ENCODE data around the gene FIBP.
"Not testable (repeated sequence)": the region's sequence is repeated elsewhere in the genome, so short reads cannot be mapped to it uniquely, and the experiment has no call there.

FIBP gene

DNA sequence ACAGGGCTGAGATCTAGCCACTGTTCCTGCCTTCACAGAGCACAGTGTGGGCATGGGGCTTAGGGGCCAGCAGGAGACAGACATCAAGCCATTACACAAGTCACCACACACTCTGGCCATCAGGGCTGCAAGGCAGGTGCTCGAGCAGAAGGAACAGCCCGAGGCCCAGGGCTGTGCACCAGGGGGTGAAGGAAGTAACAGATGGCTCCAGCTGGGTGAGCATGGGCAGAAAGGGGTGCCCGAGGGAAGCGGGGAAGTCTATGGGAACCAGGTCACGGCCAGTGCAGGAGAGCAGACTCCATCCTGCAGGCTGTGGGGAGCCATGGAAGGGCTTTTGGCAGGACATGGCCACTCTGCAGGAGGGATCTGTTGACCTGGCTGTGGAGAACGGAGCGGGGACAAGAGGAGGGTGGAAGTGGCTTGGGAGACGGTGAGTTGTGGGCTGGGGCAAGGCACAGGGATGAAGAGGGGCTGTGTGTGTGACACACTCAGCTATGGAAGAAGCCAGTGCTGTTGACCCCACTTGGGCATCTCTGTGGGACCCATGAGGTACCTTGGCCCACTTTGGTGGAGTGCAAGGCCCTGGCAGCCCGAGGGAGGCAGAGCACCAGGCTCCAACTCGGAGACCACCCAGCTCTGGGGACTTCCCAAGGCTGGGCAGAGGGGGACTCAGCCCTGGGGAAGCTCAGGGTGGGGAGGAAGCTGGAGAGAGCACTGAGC lies 27.0 kb upstream of the FIBP start:
- no peak for DNase-seq (ENCODE audit: low read depth in 2 of 2)

DNA sequence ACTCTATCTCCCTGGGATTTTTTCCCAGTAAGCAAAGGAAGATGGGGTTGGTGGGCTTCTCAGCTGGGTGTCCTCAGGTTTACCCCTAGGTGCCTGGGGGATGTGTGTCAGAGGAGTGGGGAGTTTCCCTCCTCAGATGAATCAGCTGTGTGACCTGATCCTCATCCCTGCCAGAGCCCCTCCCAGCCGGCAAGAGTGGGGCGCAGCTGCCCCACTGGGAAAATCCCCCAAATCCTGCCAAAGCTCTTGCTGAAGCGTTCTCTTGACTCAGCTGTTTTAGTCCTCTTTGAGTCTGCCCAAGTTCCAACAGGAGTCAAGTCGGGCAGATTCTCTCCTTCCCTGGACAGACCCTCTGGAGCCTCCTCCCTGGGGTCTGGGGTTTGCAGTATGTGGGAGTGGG lies 24.6 kb upstream of the FIBP start:
- DNase-seq (ENCODE audit: low read depth in 2 of 2) = no peak

DNA sequence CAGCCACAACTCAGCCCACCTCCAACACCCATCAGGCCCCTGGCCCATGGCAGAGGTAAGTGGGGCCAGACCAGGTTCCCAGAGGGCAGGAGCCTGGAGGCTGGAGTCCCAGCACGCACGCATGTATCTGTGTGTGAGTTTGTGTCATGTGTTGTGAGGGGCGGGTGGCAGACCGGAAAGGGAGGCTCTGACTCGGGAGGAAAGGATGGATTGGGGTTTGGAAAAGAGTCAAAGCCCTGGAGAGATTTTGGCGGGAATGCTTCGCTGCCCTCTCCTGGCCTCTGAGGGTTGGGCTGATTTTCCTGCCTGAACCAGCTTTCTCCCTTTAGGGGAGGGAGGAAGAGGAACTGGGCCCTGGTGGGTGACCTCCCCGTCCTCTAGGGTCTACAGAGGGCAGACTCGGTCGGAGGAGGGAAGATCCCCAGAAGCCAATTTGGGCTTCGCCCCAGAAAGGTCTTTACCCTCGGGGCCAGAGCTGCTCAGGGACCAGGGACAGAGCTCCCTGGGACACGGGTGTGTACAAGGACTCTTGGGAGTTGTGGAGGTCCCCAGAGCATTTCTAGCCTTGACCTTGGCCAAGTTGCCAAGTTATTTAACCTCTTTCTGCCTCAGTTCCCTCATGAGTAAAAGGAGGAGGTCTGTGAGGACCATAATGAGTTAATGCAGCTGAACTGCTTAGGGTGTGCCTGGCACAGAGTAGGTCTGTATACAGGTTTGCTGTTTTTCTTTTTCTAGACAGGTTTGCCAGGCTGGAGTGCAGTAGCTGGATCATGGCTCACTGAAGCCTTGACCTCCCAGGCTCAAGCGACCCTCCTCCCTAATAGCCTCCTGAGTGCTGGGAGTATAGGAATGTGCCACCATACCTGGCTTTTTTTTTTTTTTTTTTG lies 23.7 kb upstream of the FIBP start:
- no peak for DNase-seq (ENCODE audit: low read depth in 2 of 2)

DNA sequence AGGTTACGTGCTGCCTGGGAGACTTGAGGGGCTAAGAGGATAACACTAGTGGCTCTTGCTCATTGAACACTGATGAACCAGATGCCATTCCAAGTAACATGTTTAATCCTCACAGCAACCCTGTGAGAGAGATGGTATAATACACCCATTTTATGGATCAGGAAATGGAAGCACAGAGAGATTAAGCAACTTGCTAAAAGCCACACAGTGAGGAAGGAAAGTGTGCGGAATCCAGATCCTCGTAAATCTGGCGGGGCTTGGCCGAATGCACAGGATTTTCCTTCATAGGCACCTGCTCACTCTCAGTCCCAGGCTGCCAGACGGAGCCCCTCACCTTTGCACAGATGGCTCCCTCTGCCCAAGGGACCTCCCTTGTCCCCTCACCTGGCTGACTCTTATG lies 19.6 kb upstream of the FIBP start:
- DNase-seq (ENCODE audit: low read depth in 2 of 2) = no peak

DNA sequence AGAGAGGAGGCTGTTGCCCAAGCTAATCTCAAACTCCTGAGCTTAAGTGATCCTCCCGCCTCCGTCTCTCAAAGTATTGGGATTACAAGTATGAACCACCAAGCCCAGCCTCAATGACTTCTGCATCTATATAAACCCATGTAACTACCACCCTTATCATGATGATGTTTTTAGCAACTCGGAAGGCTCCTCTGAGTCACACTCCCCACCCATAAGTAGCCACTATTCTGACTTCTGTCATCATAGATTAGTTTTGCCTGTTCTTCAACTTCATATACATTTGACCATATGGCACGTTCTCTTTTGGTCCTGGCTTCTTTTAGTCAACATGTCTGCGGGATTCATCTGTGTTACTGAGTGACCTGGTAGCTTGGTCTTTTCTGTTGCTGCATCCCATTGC lies 18.3 kb upstream of the FIBP start:
- no peak for DNase-seq (ENCODE audit: low read depth in 2 of 2)

DNA sequence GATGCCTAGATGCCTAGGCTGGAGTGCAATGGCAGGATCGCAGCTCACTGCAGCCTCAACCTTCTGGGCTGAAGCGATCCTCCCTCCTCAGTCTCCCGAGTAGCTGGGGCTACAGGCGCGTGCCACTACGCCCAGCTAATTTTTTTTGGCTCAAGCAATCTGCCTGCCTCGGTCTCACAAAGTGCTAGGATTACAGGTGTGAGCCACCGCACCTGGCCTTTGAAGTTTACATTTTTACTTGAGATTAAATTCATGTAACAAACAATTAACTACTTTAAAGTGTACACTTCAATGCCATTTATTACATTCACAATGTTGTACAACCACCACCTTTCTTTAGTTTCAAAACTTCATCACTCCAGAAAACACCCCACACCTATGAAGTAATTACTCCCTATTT lies 15.4 kb upstream of the FIBP start:
- DNase-seq (ENCODE audit: low read depth in 2 of 2) = no peak

DNA sequence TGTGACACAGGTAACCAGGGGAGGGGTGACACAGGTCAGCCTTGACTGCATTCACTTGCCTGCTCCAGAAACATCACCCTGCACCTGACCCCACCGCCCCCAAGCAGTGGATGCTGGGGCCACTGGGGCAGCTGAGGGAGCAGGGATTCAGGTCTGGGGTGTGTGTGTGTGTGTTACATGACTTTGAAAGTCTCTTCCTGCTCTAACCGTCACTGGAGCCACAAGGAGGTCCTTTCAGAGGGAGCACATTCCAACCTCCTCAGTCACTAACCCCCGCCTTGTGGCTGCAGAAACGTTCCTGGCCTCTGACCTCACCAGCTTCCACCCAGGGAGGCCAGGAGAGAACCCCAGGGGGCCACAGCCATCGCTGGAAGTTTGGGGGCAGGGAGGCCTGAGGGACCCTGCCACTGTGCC lies 14.8 kb upstream of the FIBP start:
- no peak for DNase-seq (ENCODE audit: low read depth in 2 of 2)

DNA sequence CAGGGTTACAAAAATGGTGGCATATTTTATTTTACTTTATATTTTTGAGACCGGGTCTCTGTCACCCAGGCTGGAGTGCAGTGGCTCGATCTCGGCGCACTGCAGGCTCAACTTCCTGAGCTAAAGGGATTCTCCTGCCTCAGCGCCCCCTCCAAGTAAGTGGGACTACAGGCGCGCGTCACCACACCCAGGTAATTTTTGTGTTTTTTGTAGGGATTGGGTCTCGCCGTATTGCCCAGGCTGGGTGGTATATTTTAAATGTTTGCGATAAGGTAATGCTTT lies 12.6 kb upstream of the FIBP start:
- no peak for DNase-seq (ENCODE audit: low read depth in 2 of 2)

DNA sequence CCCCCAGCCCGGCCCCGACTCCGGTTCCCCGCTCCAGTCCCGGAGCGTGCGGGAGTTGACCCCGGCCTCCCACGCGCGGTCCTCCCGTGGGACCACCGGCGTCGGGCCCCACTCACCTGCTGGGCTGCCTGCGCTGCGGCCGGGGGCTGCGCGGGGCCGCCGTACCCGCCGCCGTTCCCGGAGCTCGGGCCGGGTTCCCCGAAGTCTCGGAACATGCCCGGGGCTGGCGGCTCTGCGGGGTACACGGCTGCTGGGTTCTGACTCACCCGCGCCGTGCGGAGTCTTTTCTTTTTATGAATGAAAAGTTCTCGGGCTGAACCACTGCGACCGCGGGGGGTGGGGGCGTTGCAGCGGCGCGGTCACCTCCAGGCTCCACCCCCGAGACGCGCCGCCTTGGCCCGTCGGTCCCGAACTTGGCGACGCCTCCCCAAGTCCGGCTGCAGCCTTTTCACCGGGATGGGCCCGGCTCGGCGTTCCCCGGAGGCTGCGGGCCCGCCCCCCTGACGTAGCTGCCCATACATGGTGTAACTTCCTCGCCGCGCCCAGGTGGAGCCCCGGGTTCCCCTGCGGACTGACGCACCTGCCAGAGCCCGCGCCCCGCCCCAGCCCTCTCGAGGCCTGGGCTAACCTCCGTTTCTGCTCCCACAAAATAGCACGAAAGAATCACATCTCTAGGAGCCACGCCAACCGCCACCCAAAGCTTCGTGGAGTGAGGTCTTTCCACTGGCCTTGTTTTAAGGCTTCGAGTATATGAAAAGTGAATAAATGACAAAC lies 12.0 kb upstream of the FIBP start, which contains the start of gene FOSL1:
TSS of gene FOSL1 (minus strand) at position 264 of the 774 bp plus-strand sequence. CDS start at position 215, 49 bp downstream.
- DNase-seq (ENCODE audit: low read depth in 2 of 2) = peak; percentile 90 to 94

DNA sequence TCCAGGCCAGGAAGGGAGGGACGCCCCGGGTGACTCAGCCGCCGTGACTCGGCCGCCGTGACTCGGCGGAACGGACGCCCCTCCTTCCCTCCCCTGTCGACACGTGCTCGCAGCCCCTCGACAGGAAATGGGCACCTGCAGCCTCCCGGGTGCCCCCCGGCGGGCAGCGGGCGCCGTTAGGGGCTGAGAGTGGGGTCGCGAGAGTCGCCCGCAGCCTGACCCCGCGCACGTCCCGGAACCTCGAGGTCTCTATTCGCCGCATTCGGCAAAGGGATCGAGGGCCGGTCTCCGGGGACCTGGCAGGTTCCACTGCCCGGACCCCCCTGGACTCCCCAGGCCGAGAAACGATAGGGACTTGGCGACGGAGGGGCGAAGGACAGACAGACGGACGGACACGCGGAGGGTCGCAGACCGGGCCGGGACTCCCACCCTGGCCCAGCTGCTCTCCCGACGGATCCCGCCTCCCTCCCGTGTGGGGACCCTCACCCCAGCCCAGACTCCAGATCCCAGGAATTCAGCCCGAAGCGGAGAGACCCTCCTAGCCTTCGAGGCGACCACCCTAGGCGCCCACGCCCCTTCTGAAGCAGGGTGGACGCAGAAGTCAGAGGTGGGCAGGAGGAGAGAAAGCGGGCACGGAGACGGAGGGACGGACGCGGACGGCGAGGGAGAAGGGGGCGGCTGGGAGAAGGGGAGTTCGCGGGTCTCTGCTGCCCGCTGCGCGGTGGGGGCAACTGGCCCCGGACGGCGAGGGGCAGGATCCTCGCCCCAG lies 11.3 kb upstream of the FIBP start:
- DNase-seq (ENCODE audit: low read depth in 2 of 2) = peak; percentile 68 to 79

DNA sequence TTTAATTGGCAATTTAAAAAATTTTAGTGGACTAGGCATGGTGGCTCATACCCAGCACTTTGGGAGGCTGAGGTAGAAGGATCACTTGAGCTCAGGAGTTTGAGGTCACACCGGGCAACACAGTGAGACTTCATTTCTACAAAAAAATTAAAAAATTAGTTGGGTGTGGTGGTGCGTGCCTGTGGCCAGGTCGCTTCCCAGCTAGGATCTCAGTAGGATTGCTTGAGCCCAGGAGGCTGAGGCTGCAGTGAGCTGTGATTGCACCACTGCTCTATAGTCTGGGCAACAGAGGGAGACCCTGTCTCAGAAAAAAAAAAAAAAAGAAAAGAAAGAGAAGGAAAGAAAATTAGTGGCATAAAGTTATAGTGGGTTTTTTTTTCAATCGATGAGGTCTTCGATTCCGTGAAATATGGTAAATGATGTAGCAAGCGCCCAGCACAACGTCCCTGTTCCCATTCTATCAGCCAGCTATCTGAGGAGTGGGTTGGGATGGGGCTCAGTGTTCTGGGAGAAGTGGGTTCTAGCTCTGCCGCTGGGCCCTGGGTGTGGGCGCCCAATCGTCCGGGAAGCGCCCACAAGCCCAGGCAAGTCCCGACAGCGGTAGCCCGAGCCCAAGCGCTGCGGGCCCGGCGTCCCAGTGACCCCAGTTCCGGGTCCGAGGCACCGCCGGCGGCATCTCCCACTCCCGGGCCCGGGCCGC lies 10.5 kb upstream of the FIBP start:
- no peak for DNase-seq (ENCODE audit: low read depth in 2 of 2)

DNA sequence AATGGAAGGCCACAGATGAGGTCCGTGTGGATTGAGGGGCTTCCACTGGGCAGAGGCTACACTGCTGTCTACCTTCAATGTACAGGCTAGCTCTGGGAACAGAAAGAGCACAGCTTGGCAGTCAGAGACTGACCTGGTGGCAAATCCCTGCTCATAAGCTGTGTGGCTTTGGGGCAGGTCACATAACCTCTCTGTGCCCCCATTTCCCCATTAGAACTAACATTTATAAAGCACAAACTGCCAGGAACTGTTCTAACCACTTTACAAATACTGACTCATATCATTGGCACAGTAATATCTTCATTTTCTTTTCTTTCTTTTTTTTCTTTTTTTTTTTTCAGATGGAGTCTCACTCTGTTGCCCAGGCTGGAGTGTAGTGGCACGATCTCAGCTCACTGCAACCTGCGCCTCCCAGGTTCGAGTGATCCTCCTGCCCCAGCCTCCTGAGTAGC lies 8.8 kb upstream of the FIBP start:
- DNase-seq (ENCODE audit: low read depth in 2 of 2) = no peak

DNA sequence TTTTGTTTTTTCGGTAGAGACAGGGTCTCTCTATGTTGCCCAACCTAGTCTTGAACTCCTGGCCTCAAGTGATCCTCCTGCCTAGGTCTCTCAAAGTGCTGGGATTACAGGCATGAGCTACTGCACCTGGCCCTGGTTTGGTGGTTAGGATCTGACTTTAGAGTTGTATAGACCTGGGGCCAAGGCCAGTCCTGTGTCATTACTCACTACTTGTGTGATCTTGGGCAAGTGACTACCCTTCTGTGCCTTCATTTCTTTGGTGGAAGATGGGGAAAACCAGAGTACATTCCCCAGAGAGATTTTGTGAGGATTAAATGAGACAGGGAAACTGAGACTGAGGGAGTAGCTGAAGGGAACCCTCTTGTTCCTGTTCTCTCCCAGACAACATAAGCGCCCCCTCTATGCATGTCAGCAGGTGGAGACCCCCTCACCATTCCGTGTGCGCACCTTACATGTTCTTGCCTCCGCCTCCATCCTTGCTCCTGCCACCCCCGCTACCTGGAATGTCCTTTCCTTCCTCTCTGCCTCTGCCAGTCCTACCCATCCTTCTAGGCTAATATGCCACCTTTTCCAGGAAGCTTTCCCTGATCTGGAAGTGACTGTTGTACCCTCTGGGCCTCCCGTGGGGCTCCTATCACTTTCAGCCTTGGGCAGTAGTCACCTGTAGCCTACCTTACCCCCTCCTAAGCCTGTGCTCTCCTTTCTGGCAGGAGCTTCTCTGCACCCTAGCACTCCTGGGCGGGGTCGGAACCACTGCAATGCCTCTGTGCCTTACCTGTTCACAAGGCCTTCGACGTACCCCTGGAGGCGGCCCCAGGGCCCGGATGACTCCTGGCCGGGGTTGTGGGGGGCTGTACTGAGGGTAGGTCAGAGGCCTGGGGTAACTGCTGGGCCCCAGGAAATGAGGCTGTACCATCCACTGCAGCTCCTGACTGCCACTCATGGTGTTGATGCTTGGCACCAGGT lies 8.0 kb upstream of the FIBP start:
- no peak for DNase-seq (ENCODE audit: low read depth in 2 of 2)

DNA sequence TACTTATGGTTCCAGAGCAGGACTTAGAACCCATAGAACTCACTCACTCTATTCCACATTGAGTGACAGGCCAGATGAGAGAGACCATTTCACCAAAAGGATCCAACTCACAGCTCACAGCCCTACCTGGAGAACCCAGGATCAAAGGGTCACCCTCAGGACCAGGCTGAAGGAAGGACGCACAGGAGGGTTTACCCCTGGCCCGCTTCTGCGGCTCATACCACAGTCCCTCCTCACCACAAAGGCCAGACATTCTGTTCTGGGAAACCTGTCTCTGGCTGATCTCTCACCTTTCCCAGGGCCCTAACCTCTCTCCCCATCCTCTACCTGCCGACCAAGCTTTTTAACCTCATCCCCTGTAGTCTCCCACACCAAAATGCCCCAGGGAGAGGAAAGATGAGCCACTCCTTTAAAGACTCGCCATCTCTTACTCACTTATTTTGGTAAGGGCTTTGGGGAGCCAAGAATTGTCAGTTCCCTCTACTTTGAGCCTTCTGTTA lies 7.3 kb upstream of the FIBP start:
- DNase-seq (ENCODE audit: low read depth in 2 of 2) = no peak

DNA sequence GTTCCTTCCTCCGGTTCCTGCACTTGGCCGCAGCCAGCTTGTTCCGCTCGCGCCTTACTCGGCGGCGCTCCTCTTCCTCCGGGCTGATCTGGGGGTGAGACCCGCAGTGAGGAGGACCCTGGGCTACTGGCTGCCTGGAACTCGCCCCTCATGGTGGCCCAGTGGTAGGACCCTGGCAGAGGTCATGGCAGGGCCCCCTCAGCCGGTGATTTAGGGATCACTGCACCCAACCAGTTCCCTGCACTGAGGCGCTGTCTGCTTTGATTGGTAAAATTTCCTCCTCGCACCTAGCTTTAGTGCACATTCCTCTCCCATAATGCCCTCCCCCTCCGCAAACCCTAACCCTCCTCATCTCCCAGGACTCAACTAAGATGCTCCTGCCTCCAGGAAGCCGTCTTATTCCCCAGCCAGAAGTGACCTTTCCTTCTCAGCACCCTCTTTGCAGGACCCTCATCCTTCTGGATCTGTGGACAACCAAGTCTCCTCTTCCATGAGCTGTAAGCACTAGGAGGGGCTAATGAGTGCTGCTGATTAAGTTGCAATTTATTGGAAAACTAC lies 5.8 kb upstream of the FIBP start:
- no peak for DNase-seq (ENCODE audit: low read depth in 2 of 2)

DNA sequence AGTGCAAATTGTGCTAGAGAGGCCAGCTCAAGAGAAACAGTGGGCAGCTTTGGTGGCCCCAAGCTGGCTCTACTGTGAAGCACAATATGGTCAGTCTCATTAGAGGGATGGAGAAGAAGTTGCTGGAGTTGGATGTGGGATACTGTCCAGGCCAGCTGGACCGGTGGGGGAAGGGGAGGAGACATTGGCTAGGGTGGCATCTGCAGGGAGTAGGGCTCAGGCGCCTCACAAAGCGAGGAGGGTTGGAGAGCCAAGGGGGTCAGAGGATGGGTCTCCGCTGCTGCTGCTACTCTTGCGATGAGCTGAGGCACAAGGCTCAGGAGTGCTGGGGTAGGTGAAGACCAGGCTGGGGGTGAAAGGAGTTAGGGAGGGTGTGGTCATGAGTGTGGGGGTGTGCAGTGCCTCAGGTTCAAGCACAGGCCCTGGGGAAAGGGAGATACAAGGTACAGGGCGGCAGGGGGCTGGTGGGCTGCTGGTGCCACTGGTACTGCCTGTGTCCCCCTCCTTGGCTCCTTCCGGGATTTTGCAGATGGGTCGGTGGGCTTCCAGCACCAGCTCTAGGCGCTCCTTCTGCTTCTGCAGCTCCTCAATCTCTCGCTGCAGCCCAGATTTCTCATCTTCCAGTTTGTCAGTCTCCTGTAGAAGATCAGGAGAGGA lies 4.5 kb upstream of the FIBP start:
- no peak for DNase-seq (ENCODE audit: low read depth in 2 of 2)

DNA sequence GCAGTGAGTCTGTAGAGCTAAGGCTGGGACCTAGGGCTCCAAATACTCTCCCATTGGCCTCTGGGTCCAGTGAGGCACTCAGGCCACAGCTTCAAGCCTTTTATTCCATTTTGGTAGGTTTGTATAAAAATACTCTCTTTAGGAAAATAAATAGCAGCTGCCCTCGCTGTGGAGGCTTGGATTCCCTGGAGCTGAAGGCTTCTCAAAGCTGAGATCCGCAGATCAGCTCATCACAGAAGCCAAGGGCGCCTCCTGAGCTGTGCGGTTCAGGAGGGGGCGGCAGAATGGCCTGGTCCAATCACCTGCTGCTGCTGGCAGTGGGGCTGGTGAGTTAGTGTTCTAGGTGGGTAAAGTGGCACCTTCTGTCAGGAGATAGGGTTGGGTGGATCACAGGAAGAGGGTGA lies 3.9 kb upstream of the FIBP start:
- DNase-seq (ENCODE audit: low read depth in 2 of 2) = not testable (repeated sequence)

DNA sequence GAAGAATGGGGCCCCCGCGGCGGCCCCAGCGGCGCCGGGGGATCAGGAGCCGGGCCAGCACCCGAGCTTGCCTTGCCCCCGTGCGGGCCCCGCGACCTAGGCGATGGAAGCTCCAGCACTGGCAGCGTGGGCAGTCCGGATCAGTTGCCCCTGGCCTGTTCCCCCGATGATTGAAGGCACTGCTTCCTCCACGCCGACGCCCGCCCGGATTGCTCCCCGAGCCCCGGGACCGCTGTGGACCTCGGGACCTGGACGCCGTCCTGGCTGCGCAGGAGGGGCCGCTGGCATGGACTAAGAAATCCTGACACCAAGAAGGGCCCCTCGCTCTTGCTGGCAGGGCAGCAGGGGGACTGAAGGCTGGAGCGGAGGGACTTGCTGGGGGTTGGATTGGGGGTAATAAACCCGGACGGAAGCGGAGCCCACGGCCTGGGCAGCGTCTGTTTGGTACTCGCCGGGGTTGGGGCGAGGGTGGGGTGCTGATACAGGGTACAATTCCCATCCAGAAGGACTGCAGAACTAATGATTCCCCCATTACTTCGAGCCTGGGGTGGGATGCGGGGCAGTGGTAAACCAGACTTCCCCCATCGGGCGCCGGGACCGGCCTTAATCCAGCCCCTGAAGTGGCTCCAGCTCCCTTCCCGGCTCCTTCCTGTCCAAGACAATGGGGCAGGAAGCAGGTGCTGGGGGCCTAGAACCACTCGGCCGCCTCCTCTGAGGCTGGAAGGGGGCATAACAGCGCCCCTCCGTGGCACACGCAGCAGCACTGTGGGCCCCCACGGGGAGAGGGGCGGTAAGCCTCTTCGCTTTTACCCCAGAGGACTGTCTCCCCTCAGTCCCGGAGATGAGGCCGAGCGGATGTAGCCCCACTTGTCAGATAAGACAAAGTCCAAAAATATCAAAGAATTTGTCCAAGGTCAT lies 3.2 kb upstream of the FIBP start:
- no peak for DNase-seq (ENCODE audit: low read depth in 2 of 2)

All from stimulated activated CD8-positive, alpha-beta memory T cell treated with anti-CD3 and anti-CD28 coated beads, Interleukin-7, amount 100 ng/mL, for 4 hours (primary cell).